WTC11 (cell line): Measurements from ENCODE around the gene TMEM204. TPM values are rescaled to one million over a fixed set of nuclear protein-coding genes. Genes with fewer than 3 reads are reported as not detected.

ENCODE experiments used
- ATAC-seq: fragments of 200-7000 bp; cut with Tn5 transposase; 2 replicates; pipeline ENCODE4 v1.10.0; 2021; ENCODE audit warnings: mild to moderate bottlenecking, moderate library complexity
- CTCF ChIA-PET: fragments of 300-600 bp; sonication (Branson Sonifier 250); formaldehyde crosslinking; loops from one replicate; lab custom pipeline; 2021; ENCODE audit warnings: antibody characterized with exemption; lab: Charles Lee
- POLR2A ChIA-PET: fragments of 350-600 bp; sonication (Branson Sonifier 250); formaldehyde crosslinking; loops from one replicate; lab custom pipeline; 2021; ENCODE audit warnings: antibody characterized with exemption; lab: Charles Lee
- DNase-seq: peaks from one replicate; pipeline ENCODE4 v3.0.0; 2021; ENCODE audit warnings: low spot score
- H3K27ac Mint-ChIP-seq: 2 replicates; pipeline ENCODE4 v1.8.0; 2021; ENCODE audit warnings: mixed read lengths
- H3K27me3 Mint-ChIP-seq: 2 replicates; pipeline ENCODE4 v1.8.0; 2021; ENCODE audit warnings: low read depth, mild to moderate bottlenecking, moderate library complexity, mixed read lengths
- H3K36me3 Mint-ChIP-seq: 2 replicates; pipeline ENCODE4 v1.8.0; 2021; ENCODE audit warnings: mixed read lengths
- H3K4me1 Mint-ChIP-seq: 2 replicates; pipeline ENCODE4 v1.8.0; 2022; ENCODE audit warnings: mixed read lengths
- H3K4me3 Mint-ChIP-seq: 2 replicates; pipeline ENCODE4 v1.8.0; 2021; ENCODE audit warnings: mild to moderate bottlenecking, moderate library complexity, mixed read lengths
- H3K9me3 Mint-ChIP-seq: 2 replicates; pipeline ENCODE4 v1.8.0; 2021; ENCODE audit warnings: mixed read lengths
- ETV6 ChIP-seq: sonication (generic); formaldehyde crosslinking; IDR thresholded peaks from 2 replicates; pipeline ENCODE4 v1.8.1; 2022; ENCODE audit warnings: mild to moderate bottlenecking, missing genetic modification reagents
- FOXK1 ChIP-seq: sonication (generic); formaldehyde crosslinking; IDR thresholded peaks from 2 replicates; pipeline ENCODE4 v1.8.0; 2022; ENCODE audit warnings: mild to moderate bottlenecking, moderate library complexity, missing genetic modification reagents
- JAZF1 ChIP-seq: fragments of 250-450 bp; sonication (Bioruptor Pico); IDR thresholded peaks from 2 replicates; pipeline ENCODE4 v1.9.0; 2021; ENCODE audit warnings: moderate library complexity, mild to moderate bottlenecking, inconsistent platforms
- NFATC4 ChIP-seq: fragments of 250-450 bp; sonication (Bioruptor Pico); IDR thresholded peaks from 2 replicates; pipeline ENCODE4 v1.9.0; 2021; ENCODE audit warnings: mild to moderate bottlenecking
- NFE2L1 ChIP-seq: sonication (generic); formaldehyde crosslinking; IDR thresholded peaks from 2 replicates; pipeline ENCODE4 v1.8.1; 2023; ENCODE audit warnings: missing genetic modification reagents
- NR1H2 ChIP-seq: sonication (generic); formaldehyde crosslinking; IDR thresholded peaks from 2 replicates; pipeline ENCODE4 v1.9.0; 2021; ENCODE audit warnings: mild to moderate bottlenecking, moderate library complexity, missing genetic modification reagents
- RELA ChIP-seq: sonication (generic); formaldehyde crosslinking; IDR thresholded peaks from 2 replicates; pipeline ENCODE4 v1.8.1; 2022; ENCODE audit warnings: missing genetic modification reagents, mild to moderate bottlenecking, borderline replicate concordance
- RORB ChIP-seq: fragments of 250-450 bp; sonication (Bioruptor Pico); IDR thresholded peaks from 2 replicates; pipeline ENCODE4 v1.9.0; 2021; ENCODE audit warnings: mild to moderate bottlenecking
- ZNF121 ChIP-seq: sonication (generic); formaldehyde crosslinking; IDR thresholded peaks from 2 replicates; pipeline ENCODE4 v1.8.0; 2023; ENCODE audit warnings: missing genetic modification reagents
- ZNF219 ChIP-seq: sonication (generic); formaldehyde crosslinking; IDR thresholded peaks from 2 replicates; pipeline ENCODE4 v1.8.0; 2023; ENCODE audit warnings: missing genetic modification reagents, mild to moderate bottlenecking, borderline replicate concordance
- ZNF317 ChIP-seq: sonication (generic); formaldehyde crosslinking; IDR thresholded peaks from 2 replicates; pipeline ENCODE4 v1.8.1; 2023; ENCODE audit warnings: low read depth, mild to moderate bottlenecking, moderate library complexity, missing genetic modification reagents, borderline replicate concordance
- total RNA-seq: library from RNA; stranded (reverse); gene quantifications from 3 replicates; pipeline ENCODE4 v1.2.3, GENCODE V29; 2021
- TF ChIP-seq, protein P1 (sequence below): sonication (generic); formaldehyde crosslinking; IDR thresholded peaks from 2 replicates; pipeline ENCODE4 v1.8.0; 2023; ENCODE audit warnings: mild to moderate bottlenecking, missing genetic modification reagents
- TF ChIP-seq, protein P2 (sequence below): sonication (generic); formaldehyde crosslinking; IDR thresholded peaks from 2 replicates; pipeline ENCODE4 v1.8.0; 2022; ENCODE audit warnings: mild to moderate bottlenecking, missing genetic modification reagents
- TF ChIP-seq, protein P3 (sequence below): sonication (generic); formaldehyde crosslinking; IDR thresholded peaks from 2 replicates; pipeline ENCODE4 v1.8.1; 2023; ENCODE audit warnings: mild to moderate bottlenecking, missing genetic modification reagents, moderate library complexity

The TMEM204 gene
- total RNA-seq, 1 experiment from 2014 or later: 0.35 TPM

DNA sequence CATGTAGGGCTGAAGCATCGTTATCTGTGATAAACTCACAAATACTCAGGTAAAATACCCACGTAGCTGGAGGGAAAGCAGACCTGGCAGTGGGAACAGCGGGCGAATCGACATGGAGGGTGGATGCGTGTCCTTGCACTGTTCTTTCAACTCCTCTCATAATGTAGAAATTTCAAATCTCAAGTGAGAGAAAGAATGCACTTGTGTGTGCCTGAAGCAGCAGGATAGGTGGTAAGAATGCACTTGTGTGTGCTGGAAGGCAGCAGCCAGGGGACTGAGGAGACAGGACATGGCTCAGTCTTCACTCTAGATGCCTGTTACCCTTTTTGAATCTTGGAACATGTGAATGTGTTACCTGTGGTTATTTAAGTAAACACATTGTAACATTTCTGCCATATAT lies 68.0 kb downstream of the TMEM204 start:
- no peak for TF ChIP-seq RORB
- TF ChIP-seq, protein P1, sequence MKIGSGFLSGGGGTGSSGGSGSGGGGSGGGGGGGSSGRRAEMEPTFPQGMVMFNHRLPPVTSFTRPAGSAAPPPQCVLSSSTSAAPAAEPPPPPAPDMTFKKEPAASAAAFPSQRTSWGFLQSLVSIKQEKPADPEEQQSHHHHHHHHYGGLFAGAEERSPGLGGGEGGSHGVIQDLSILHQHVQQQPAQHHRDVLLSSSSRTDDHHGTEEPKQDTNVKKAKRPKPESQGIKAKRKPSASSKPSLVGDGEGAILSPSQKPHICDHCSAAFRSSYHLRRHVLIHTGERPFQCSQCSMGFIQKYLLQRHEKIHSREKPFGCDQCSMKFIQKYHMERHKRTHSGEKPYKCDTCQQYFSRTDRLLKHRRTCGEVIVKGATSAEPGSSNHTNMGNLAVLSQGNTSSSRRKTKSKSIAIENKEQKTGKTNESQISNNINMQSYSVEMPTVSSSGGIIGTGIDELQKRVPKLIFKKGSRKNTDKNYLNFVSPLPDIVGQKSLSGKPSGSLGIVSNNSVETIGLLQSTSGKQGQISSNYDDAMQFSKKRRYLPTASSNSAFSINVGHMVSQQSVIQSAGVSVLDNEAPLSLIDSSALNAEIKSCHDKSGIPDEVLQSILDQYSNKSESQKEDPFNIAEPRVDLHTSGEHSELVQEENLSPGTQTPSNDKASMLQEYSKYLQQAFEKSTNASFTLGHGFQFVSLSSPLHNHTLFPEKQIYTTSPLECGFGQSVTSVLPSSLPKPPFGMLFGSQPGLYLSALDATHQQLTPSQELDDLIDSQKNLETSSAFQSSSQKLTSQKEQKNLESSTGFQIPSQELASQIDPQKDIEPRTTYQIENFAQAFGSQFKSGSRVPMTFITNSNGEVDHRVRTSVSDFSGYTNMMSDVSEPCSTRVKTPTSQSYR (CRISPR knock-in tag): no peak
- TF ChIP-seq, protein P2, sequence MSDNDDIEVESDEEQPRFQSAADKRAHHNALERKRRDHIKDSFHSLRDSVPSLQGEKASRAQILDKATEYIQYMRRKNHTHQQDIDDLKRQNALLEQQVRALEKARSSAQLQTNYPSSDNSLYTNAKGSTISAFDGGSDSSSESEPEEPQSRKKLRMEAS (CRISPR knock-in tag): no peak
- TF ChIP-seq ZNF219: no peak
- no peak for TF ChIP-seq JAZF1
- peaks cover 19% of the 10 kb centered on the region for H3K9me3 Mint-ChIP-seq
- ChIA-PET POLR2A (interaction anchor here (0.6 kb wide), 1 partner anchor 15 kb away, joined by 3 read pairs; no protein-coding TSS in a partner anchor), CTCF (no interaction called here)
- no peak overlapping the region for H3K4me3 Mint-ChIP-seq
- H3K27ac Mint-ChIP-seq: no peak overlapping the region
- ATAC-seq (no peak), DNase-seq (no peak)
- H3K36me3 Mint-ChIP-seq: peaks cover 43% of the 10 kb centered on the region
- H3K4me1 Mint-ChIP-seq: no peaks in the 10 kb centered on the region
- H3K27me3 Mint-ChIP-seq: peaks cover 10% of the 10 kb centered on the region

DNA sequence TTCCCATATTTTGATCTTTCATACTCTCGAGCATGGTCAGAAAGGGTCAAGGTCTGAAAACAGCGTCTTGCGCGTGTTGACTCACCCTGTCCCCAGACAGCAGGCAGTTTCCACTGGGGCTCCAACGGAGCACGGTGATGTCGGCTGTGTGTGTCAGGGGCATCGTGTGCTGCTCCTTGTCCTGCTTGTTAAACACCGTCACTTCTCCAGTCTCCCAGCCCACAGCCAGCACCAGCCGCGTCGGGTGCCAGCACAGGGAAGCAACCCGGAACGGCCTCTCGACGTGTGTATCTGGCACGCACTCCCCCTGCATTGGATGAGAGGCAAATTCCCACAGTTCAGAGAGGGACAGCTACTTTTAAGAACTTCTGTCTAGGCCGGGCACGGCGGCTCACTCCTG lies 68.8 kb downstream of the TMEM204 start:
- no peak for ATAC-seq
- peaks cover 13% of the 10 kb centered on the region for H3K9me3 Mint-ChIP-seq
- TF ChIP-seq ETV6 (CRISPR knock-in tag): no peak
- TF ChIP-seq FOXK1 (CRISPR knock-in tag): no peak
- TF ChIP-seq, protein P3, sequence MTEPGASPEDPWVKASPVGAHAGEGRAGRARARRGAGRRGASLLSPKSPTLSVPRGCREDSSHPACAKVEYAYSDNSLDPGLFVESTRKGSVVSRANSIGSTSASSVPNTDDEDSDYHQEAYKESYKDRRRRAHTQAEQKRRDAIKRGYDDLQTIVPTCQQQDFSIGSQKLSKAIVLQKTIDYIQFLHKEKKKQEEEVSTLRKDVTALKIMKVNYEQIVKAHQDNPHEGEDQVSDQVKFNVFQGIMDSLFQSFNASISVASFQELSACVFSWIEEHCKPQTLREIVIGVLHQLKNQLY (CRISPR knock-in tag): no peak
- no peak for TF ChIP-seq RELA
- TF ChIP-seq NFE2L1 (CRISPR knock-in tag): no peak
- no peak for TF ChIP-seq ZNF317 (CRISPR knock-in tag)
- TF ChIP-seq ZNF121: no peak
- no peak for TF ChIP-seq NR1H2
- TF ChIP-seq NFATC4: no peak
- TF ChIP-seq, all 79 proteins: peak for 0
- POLR2A ChIA-PET: no interaction called here
- Mint-ChIP-seq H3K4me3 (no peak overlapping the region), H3K27ac (no peak overlapping the region), H3K4me1 (no peaks in the 10 kb centered on the region), H3K27me3 (peaks cover 10% of the 10 kb centered on the region), H3K36me3 (peaks cover 41% of the 10 kb centered on the region)
- DNase-seq: no peak
- CTCF ChIA-PET: no interaction called here

Other genes starting within 250 kb of the TMEM204 start
- 211 to 229 TPM (median 222 TPM) in 3 replicates for gene UBE2I, start 224.0 kb upstream of the TMEM204 start, total RNA-seq
- gene BAIAP3, start 200.0 kb upstream of the TMEM204 start, total RNA-seq: 15.2 to 18.8 TPM (median 16.5 TPM) in 3 replicates
- gene TSR3, start 181.8 kb upstream of the TMEM204 start, total RNA-seq: 63.0 to 66.3 TPM (median 66.2 TPM) in 3 replicates
- gene GNPTG, start 181.7 kb upstream of the TMEM204 start, total RNA-seq: 31.1 to 39.1 TPM (median 35.9 TPM) in 3 replicates
- gene UNKL, start 119.0 kb upstream of the TMEM204 start, total RNA-seq: 42.0 to 53.3 TPM (median 42.3 TPM) in 3 replicates
- gene UQCC4, start 112.9 kb upstream of the TMEM204 start, total RNA-seq: 16.2 to 17.0 TPM (median 16.9 TPM) in 3 replicates
- not detected in 3 replicates for gene PERCC1, start 102.6 kb upstream of the TMEM204 start, total RNA-seq
- gene CCDC154, start 89.1 kb upstream of the TMEM204 start, total RNA-seq: 0.46 to 1.2 TPM (median 1.1 TPM) in 3 replicates
- gene CLCN7, start 58.6 kb upstream of the TMEM204 start, total RNA-seq: 80.6 to 94.1 TPM (median 90.0 TPM) in 3 replicates
- gene PTX4, start 44.7 kb upstream of the TMEM204 start, total RNA-seq: 0.16 to 0.26 TPM (median 0.18 TPM) in 3 replicates
- gene TELO2, start 40.3 kb upstream of the TMEM204 start, total RNA-seq: 67.8 to 86.7 TPM (median 71.6 TPM) in 3 replicates
- 27.0 to 31.0 TPM (median 28.9 TPM) in 3 replicates for gene IFT140, start 78.4 kb downstream of the TMEM204 start, total RNA-seq
- gene CRAMP1, start 78.7 kb downstream of the TMEM204 start, total RNA-seq: 24.0 to 27.4 TPM (median 25.9 TPM) in 3 replicates
- gene JPT2, start 144.6 kb downstream of the TMEM204 start, total RNA-seq: 150 to 169 TPM (median 157 TPM) in 3 replicates
- 59.7 to 72.3 TPM (median 63.2 TPM) in 3 replicates for gene MAPK8IP3, start 172.5 kb downstream of the TMEM204 start, total RNA-seq
- gene NME3, start 237.9 kb downstream of the TMEM204 start, total RNA-seq: 86.8 to 106 TPM (median 103 TPM) in 3 replicates
- gene EME2, start 239.1 kb downstream of the TMEM204 start, total RNA-seq: 23.2 to 30.8 TPM (median 25.7 TPM) in 3 replicates
- gene MRPS34, start 239.5 kb downstream of the TMEM204 start, total RNA-seq: 258 to 262 TPM (median 261 TPM) in 3 replicates
- gene SPSB3, start 248.9 kb downstream of the TMEM204 start, total RNA-seq: 27.2 to 32.8 TPM (median 28.4 TPM) in 3 replicates
- 76.4 to 89.2 TPM (median 77.6 TPM) in 3 replicates for gene NUBP2, start 249.3 kb downstream of the TMEM204 start, total RNA-seq